ENCODE results near the gene COX6B2.
A peak's percentile ranks its signal among the peaks of the same experiment; 100 is the strongest.

Gene COX6B2

GRCh38 chr19:55301459-55302317 is 52.8 kb downstream of the COX6B2 start (continued):
- TF ChIP-seq ZNF639 (tag by site-specific recombination; IDR thresholded peaks at IDR 0.05) (no peak), HOXA7 (CRISPR knock-in tag; IDR thresholded peaks at IDR 0.05; ENCODE audit: borderline replicate concordance) (no peak), ZNF660 (tag by site-specific recombination; IDR thresholded peaks at IDR 0.05) (0 out of 2 replicates have a peak, but pooled peaks have one; percentile 16), ZBTB48 (tag by site-specific recombination; IDR thresholded peaks at IDR 0.05) (no peak), ZNF596 (tag by site-specific recombination; IDR thresholded peaks at IDR 0.05) (no peak), ZNF514 (tag by site-specific recombination; IDR thresholded peaks at IDR 0.05) (no peak), ZNF792 (tag by site-specific recombination; IDR thresholded peaks at IDR 0.05) (no peak), KLF16 (tag by site-specific recombination; IDR thresholded peaks at IDR 0.05) (0 out of 2 replicates have a peak, but pooled peaks have one; percentile 52), HOXC10 (CRISPR knock-in tag; IDR thresholded peaks at IDR 0.05) (no peak), ZBTB26 (tag by site-specific recombination; optimal IDR thresholded peaks at IDR 0.05) (peak; percentile 19), GLI2 (tag by site-specific recombination; IDR thresholded peaks at IDR 0.05; ENCODE audit: borderline replicate concordance, low read depth) (no peak)
- TF ChIP-seq, protein P1, sequence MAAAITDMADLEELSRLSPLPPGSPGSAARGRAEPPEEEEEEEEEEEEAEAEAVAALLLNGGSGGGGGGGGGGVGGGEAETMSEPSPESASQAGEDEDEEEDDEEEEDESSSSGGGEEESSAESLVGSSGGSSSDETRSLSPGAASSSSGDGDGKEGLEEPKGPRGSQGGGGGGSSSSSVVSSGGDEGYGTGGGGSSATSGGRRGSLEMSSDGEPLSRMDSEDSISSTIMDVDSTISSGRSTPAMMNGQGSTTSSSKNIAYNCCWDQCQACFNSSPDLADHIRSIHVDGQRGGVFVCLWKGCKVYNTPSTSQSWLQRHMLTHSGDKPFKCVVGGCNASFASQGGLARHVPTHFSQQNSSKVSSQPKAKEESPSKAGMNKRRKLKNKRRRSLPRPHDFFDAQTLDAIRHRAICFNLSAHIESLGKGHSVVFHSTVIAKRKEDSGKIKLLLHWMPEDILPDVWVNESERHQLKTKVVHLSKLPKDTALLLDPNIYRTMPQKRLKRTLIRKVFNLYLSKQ (tag by site-specific recombination; IDR thresholded peaks at IDR 0.05; ENCODE audit: borderline replicate concordance): no peak
- TF ChIP-seq, protein P2, sequence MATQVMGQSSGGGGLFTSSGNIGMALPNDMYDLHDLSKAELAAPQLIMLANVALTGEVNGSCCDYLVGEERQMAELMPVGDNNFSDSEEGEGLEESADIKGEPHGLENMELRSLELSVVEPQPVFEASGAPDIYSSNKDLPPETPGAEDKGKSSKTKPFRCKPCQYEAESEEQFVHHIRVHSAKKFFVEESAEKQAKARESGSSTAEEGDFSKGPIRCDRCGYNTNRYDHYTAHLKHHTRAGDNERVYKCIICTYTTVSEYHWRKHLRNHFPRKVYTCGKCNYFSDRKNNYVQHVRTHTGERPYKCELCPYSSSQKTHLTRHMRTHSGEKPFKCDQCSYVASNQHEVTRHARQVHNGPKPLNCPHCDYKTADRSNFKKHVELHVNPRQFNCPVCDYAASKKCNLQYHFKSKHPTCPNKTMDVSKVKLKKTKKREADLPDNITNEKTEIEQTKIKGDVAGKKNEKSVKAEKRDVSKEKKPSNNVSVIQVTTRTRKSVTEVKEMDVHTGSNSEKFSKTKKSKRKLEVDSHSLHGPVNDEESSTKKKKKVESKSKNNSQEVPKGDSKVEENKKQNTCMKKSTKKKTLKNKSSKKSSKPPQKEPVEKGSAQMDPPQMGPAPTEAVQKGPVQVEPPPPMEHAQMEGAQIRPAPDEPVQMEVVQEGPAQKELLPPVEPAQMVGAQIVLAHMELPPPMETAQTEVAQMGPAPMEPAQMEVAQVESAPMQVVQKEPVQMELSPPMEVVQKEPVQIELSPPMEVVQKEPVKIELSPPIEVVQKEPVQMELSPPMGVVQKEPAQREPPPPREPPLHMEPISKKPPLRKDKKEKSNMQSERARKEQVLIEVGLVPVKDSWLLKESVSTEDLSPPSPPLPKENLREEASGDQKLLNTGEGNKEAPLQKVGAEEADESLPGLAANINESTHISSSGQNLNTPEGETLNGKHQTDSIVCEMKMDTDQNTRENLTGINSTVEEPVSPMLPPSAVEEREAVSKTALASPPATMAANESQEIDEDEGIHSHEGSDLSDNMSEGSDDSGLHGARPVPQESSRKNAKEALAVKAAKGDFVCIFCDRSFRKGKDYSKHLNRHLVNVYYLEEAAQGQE (tag by site-specific recombination; IDR thresholded peaks at IDR 0.05): no peak

- peaks cover 5 to 52% of the 10 kb centered on the region in 2 experiments; a peak in 2 of 3 replicates for H3K36me3 ChIP-seq (ENCODE audit: control insufficient read depth in 2 of 2, insufficient read depth in 1 of 2, low read length in 2 of 2)
- POLR2A ChIA-PET: interaction anchor here (0.6 to 4.0 kb wide), 11 partner anchors 20 to 157 kb away, joined by 3 to 18 read pairs (median 4); partner anchors contain the start of genes HSPBP1, KMT5C and UBE2S
- no peak overlapping the region for H3K4me3 ChIP-seq (ENCODE audit: low read depth, low read length)
- TF ChIP-seq ZNF341 (tag by site-specific recombination; IDR thresholded peaks at IDR 0.05; ENCODE audit: low read depth) (peak; percentile 72; the same call in 1 of the 2 replicates), ZBTB17 (tag by site-specific recombination; IDR thresholded peaks at IDR 0.05) (0 out of 2 replicates have a peak, but pooled peaks have one; percentile 11), ZNF121 (tag by site-specific recombination; IDR thresholded peaks at IDR 0.05) (no peak), ZBTB10 (tag by site-specific recombination; IDR thresholded peaks at IDR 0.05) (no peak), ZXDB (tag by site-specific recombination; IDR thresholded peaks at IDR 0.05) (no peak), ZBTB1 (tag by site-specific recombination; IDR thresholded peaks at IDR 0.05) (no peak), YY1 (tag by site-specific recombination; IDR thresholded peaks at IDR 0.05) (no peak), ZNF114 (tag by site-specific recombination; IDR thresholded peaks at IDR 0.05) (no peak)
- TF ChIP-seq, protein P3, sequence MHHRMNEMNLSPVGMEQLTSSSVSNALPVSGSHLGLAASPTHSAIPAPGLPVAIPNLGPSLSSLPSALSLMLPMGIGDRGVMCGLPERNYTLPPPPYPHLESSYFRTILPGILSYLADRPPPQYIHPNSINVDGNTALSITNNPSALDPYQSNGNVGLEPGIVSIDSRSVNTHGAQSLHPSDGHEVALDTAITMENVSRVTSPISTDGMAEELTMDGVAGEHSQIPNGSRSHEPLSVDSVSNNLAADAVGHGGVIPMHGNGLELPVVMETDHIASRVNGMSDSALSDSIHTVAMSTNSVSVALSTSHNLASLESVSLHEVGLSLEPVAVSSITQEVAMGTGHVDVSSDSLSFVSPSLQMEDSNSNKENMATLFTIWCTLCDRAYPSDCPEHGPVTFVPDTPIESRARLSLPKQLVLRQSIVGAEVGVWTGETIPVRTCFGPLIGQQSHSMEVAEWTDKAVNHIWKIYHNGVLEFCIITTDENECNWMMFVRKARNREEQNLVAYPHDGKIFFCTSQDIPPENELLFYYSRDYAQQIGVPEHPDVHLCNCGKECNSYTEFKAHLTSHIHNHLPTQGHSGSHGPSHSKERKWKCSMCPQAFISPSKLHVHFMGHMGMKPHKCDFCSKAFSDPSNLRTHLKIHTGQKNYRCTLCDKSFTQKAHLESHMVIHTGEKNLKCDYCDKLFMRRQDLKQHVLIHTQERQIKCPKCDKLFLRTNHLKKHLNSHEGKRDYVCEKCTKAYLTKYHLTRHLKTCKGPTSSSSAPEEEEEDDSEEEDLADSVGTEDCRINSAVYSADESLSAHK (tag by site-specific recombination; IDR thresholded peaks at IDR 0.05): 0 out of 2 replicates have a peak, but pooled peaks have one; percentile 9
- CTCF ChIA-PET: interaction anchor here (0.5 to 4.1 kb wide), 45 partner anchors 9 to 901 kb away, joined by 3 to 62 read pairs (median 5); partner anchors contain the start of genes DNAAF3, FIZ1, KMT5C and PTPRH
- peaks cover 3% of the 10 kb centered on the region; the same call in 1 of the 2 replicates for H3K4me1 ChIP-seq (ENCODE audit: control insufficient read depth, insufficient read depth, low read length)
- H3K9me3 ChIP-seq (ENCODE audit: control insufficient read depth, insufficient read depth, low read depth, low read length): no peaks in the 10 kb centered on the region
- H3K27ac ChIP-seq (ENCODE audit: extremely low read depth, low read depth, low read length): no peak overlapping the region
Measured at GRCh38 chr19:55300886-55301458, 53.5 kb downstream of the COX6B2 start.

All from HEK293 (cell line).